Lung (tissue), 12 donors: ENCODE measurements around the gene TRMT2A. TPM values are rescaled to one million over a fixed set of nuclear protein-coding genes. Genes with fewer than 3 reads are reported as not detected.

ENCODE experiments used
- ATAC-seq: fragments of 200-7000 bp; cut with Tn5 transposase; one replicate; pipeline ENCODE4 v1.9.1; 2020; ENCODE audit warnings: moderate number of reproducible peaks; ENCODE audit not compliant: insufficient read depth, low FRiP score
- DNase-seq, 3 donors: peaks; one replicate each; pipeline ENCODE4 v3.0.0-alpha.2; 2013 to 2017
- H3K27ac ChIP-seq, 2 donors: one replicate each; pipeline ENCODE4 v1.5.1; 2013; ENCODE audit warnings: mild to moderate bottlenecking in 2 of 2, moderate library complexity in 2 of 2, control low read depth in 1 of 2, inconsistent platforms in 1 of 2, low read depth in 1 of 2, low read length in 1 of 2
- H3K27me3 ChIP-seq, 3 donors: one replicate each; pipeline ENCODE4 v1.5.1; 2013; ENCODE audit warnings: low read length in 2 of 3; ENCODE audit not compliant: control insufficient read depth in 3 of 3, insufficient read depth in 3 of 3
- H3K36me3 ChIP-seq, 4 donors: one replicate each; pipeline ENCODE4 v1.5.1; 2013; ENCODE audit warnings: low read length in 4 of 4, mild to moderate bottlenecking in 1 of 4, moderate library complexity in 1 of 4; ENCODE audit not compliant: control insufficient read depth in 4 of 4, insufficient read depth in 4 of 4
- H3K4me1 ChIP-seq, 5 donors: one replicate each; pipeline ENCODE4 v1.5.1; 2013; ENCODE audit warnings: low read length in 5 of 5, mild to moderate bottlenecking in 2 of 5, moderate library complexity in 1 of 5; ENCODE audit not compliant: control insufficient read depth in 5 of 5, insufficient read depth in 5 of 5
- H3K4me3 ChIP-seq: one replicate; pipeline ENCODE4 v1.5.1; 2013; ENCODE audit warnings: mild to moderate bottlenecking, control low read depth, moderate library complexity
- H3K9ac ChIP-seq, 2 donors: one replicate each; pipeline ENCODE4 v1.5.1; 2013; ENCODE audit warnings: low read length in 2 of 2, control low read depth in 1 of 2; ENCODE audit not compliant: insufficient read depth in 1 of 2
- H3K9me3 ChIP-seq, 4 donors: one replicate each; pipeline ENCODE4 v1.5.1; 2013; ENCODE audit warnings: low read length in 3 of 4, mild to moderate bottlenecking in 1 of 4, moderate library complexity in 1 of 4; ENCODE audit not compliant: control insufficient read depth in 4 of 4, insufficient read depth in 3 of 4
- WGBS, 2 donors: extraction: QIAGEN DNeasy Blood & Tissue Kit; methylation state at CpG; one replicate each; pipeline ENCODE4 v1.1.7; 2013; 5-methylcytosine and 5-hydroxymethylcytosine counted together
- polyA plus RNA-seq, 2 donors: library from polyadenylated mRNA; stranded (reverse); fragments of 200-250 nt; gene quantifications; one replicate each; pipeline ENCODE4 v1.2.1, GENCODE V29; 2013
- total RNA-seq, 2 donors: library from RNA; depleted of rRNA in 1 of 2; stranded (reverse); fragments of >200 nt in 1 of 2; gene quantifications; one replicate each; pipeline ENCODE4 v1.2.1, GENCODE V29; 2014 to 2021
- TF ChIP-seq, protein P1 (sequence below): IDR thresholded peaks from 2 replicates; pipeline ENCODE4 v1.5.1; 2012; ENCODE audit warnings: mild to moderate bottlenecking; ENCODE audit errors: control extremely low read depth, extremely low read depth
- donor health status: control.
- donor health status: control.
- donor health status: Bipolar disorder and iron deficiency.
- donor health status: healthy.
- donor health status: DM: yes; HTN: yes; CAD: no.

TRMT2A gene
- total and polyA plus RNA-seq, 4 donors: 37.5 to 71.1 (median 55.4) TPM

- H3K27ac ChIP-seq: no peak overlapping the region
- H3K36me3 ChIP-seq: peaks cover 7 to 85% (median 30%) of the 10 kb centered on the region in 4 donors
- DNase-seq: no peak
- peaks cover 0 to under 1% (median 0%) of the 10 kb centered on the region in 5 donors for H3K4me1 ChIP-seq
- TF ChIP-seq, protein P1, sequence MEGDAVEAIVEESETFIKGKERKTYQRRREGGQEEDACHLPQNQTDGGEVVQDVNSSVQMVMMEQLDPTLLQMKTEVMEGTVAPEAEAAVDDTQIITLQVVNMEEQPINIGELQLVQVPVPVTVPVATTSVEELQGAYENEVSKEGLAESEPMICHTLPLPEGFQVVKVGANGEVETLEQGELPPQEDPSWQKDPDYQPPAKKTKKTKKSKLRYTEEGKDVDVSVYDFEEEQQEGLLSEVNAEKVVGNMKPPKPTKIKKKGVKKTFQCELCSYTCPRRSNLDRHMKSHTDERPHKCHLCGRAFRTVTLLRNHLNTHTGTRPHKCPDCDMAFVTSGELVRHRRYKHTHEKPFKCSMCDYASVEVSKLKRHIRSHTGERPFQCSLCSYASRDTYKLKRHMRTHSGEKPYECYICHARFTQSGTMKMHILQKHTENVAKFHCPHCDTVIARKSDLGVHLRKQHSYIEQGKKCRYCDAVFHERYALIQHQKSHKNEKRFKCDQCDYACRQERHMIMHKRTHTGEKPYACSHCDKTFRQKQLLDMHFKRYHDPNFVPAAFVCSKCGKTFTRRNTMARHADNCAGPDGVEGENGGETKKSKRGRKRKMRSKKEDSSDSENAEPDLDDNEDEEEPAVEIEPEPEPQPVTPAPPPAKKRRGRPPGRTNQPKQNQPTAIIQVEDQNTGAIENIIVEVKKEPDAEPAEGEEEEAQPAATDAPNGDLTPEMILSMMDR: no peak
- WGBS, 2 donors: 92 to 93% methylated on average over 9 of the region's 9 CpGs
- H3K27me3 ChIP-seq: no peaks in the 10 kb centered on the region
- H3K4me3 ChIP-seq: no peak overlapping the region
- H3K9me3 ChIP-seq: no peaks in the 10 kb centered on the region
- H3K9ac ChIP-seq: no peak overlapping the region
- no peak for ATAC-seq
These were observed 6.6 kb downstream of the TRMT2A start for GRCh38 chr22:20110359-20110985.

GRCh38 chr22:20109411-20110358 lies 7.3 kb downstream of the TRMT2A start:
- Histone ChIP-seq H3K9ac (no peak overlapping the region), H3K4me3 (no peak overlapping the region), H3K4me1 (no peaks in the 10 kb centered on the region), H3K9me3 (no peaks in the 10 kb centered on the region), H3K27me3 (no peaks in the 10 kb centered on the region), H3K27ac (no peak overlapping the region), H3K36me3 (peaks cover 7 to 90% (median 34%) of the 10 kb centered on the region in 4 donors)
- WGBS, 2 donors: 89 to 94% methylated on average over 23 of the region's 23 CpGs
- ATAC-seq (no peak), DNase-seq (no peak)
- TF ChIP-seq, protein P1: no peak

DNA sequence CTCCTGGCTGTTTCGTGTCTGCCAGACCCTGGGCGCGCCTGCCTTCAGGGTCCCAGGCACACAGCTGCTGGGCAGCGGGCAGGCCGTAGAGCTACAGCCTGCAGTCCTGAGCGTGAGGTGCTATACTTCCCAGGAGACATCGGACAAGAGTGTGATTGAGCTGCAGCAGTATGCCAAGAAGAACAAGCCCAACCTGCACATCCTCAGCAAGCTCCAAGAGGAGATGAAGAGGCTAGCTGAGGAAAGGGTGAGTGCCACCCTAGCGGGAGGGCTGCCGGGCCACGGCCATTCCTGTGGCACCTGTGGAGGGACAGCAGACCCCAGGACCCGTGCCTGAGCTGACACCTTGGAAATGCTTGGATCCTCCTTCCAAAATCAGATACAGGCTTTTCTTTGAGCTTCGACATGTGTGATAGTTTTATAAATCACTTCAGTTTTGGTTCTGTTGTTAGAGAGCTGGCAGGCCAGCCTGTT lies 8.2 kb downstream of the TRMT2A start:
- Histone ChIP-seq H3K4me1 (no peaks in the 10 kb centered on the region), H3K27me3 (no peaks in the 10 kb centered on the region), H3K9me3 (no peaks in the 10 kb centered on the region), H3K27ac (no peak overlapping the region), H3K36me3 (peaks cover 7 to 86% (median 32%) of the 10 kb centered on the region in 4 donors), H3K4me3 (no peak overlapping the region), H3K9ac (no peak overlapping the region)
- 90 to 97% methylated on average over 12 of the region's 12 CpGs for WGBS, 2 donors
- TF ChIP-seq, protein P1: no peak
- DNase-seq (no peak), ATAC-seq (no peak)
